Natural killer cell (primary cell): ENCODE results near the gene SLC17A5. TPM values are rescaled to one million over a fixed set of nuclear protein-coding genes. Genes with fewer than 3 reads are reported as not detected.

Source experiments
- ATAC-seq, 3 donors: fragments of 150-1000 bp in 2 of 3; fragments of 200-7000 bp in 1 of 3; cut with Tn5 transposase; 1 replicate in 1 of 3; 2 replicates in 2 of 3; pipeline ENCODE4 v1.10.0; 2021; ENCODE audit warnings: mild to moderate bottlenecking in 2 of 3, moderate library complexity in 2 of 3
- DNase-seq, 2 donors: peaks; one replicate each; pipeline versions ENCODE4 v3.0.0 to v3.0.0-alpha.2; 2013 to 2021; ENCODE audit warnings: mixed read lengths in 1 of 2
- H3K27ac ChIP-seq: one replicate; pipeline ENCODE4 v1.5.1; 2013; ENCODE audit warnings: mild to moderate bottlenecking, low read length
- H3K27me3 ChIP-seq: one replicate; pipeline ENCODE4 v1.6.1; 2013; ENCODE audit warnings: low read length; ENCODE audit not compliant: control insufficient read depth, insufficient read depth
- H3K36me3 ChIP-seq: one replicate; pipeline ENCODE4 v1.6.1; 2013; ENCODE audit warnings: low read length; ENCODE audit not compliant: control insufficient read depth, insufficient read depth
- H3K4me1 ChIP-seq: one replicate; pipeline ENCODE4 v1.6.1; 2013; ENCODE audit warnings: low read length; ENCODE audit not compliant: control insufficient read depth, insufficient read depth
- H3K4me3 ChIP-seq: one replicate; pipeline ENCODE4 v1.5.1; 2013; ENCODE audit warnings: low read length
- H3K9me3 ChIP-seq: one replicate; pipeline ENCODE4 v1.6.1; 2013; ENCODE audit warnings: low read length; ENCODE audit not compliant: control insufficient read depth, insufficient read depth
- H3K27ac Mint-ChIP-seq, 2 donors: one replicate each; pipeline ENCODE4 v1.8.0; 2022; ENCODE audit warnings: mild to moderate bottlenecking in 2 of 2, mixed read lengths in 2 of 2, moderate library complexity in 1 of 2
- H3K27me3 Mint-ChIP-seq, 2 donors: one replicate each; pipeline ENCODE4 v1.8.0; 2022; ENCODE audit warnings: low read depth in 2 of 2, mixed read lengths in 2 of 2
- H3K36me3 Mint-ChIP-seq: one replicate; pipeline ENCODE4 v1.8.0; 2022; ENCODE audit warnings: mixed read lengths
- H3K4me1 Mint-ChIP-seq, 2 donors: one replicate each; pipeline ENCODE4 v1.8.0; 2022; ENCODE audit warnings: mixed read lengths in 2 of 2
- H3K4me3 Mint-ChIP-seq: one replicate; pipeline ENCODE4 v1.8.0; 2022; ENCODE audit warnings: mild to moderate bottlenecking, moderate library complexity, mixed read lengths
- H3K9me3 Mint-ChIP-seq, 2 donors: one replicate each; pipeline ENCODE4 v1.8.0; 2022; ENCODE audit warnings: mixed read lengths in 2 of 2
- CTCF ChIP-seq: fragments of 200-600 bp; IDR thresholded peaks from one replicate; pipeline ENCODE4 v1.8.0; 2022; ENCODE audit warnings: antibody characterized with exemption
- WGBS: methylation state at CpG from one replicate; pipeline ENCODE4 v1.1.7; 2013; ENCODE audit warnings: missing lambda C conversion rate; ENCODE audit not compliant: insufficient coverage; 5-methylcytosine and 5-hydroxymethylcytosine counted together
- intact Hi-C: fragments of 100-400 bp; cut with micrococcal nuclease; formaldehyde crosslinking; loops from one replicate; pipeline ENCODE4 v1.14.2; 2022
- total RNA-seq, 4 donors: library from RNA; stranded (reverse); fragments of 120-200 nt in 1 of 4; gene quantifications; one replicate each; pipeline versions ENCODE4 v1.2.3 to v1.2.4, GENCODE V29; 2013 to 2022

The SLC17A5 gene
- total RNA-seq, 3 donors from 2014 or later (not counting 1 experiment from before 2014, with no cell fraction given): 8.5 to 13.8 (median 9.1) TPM

DNA sequence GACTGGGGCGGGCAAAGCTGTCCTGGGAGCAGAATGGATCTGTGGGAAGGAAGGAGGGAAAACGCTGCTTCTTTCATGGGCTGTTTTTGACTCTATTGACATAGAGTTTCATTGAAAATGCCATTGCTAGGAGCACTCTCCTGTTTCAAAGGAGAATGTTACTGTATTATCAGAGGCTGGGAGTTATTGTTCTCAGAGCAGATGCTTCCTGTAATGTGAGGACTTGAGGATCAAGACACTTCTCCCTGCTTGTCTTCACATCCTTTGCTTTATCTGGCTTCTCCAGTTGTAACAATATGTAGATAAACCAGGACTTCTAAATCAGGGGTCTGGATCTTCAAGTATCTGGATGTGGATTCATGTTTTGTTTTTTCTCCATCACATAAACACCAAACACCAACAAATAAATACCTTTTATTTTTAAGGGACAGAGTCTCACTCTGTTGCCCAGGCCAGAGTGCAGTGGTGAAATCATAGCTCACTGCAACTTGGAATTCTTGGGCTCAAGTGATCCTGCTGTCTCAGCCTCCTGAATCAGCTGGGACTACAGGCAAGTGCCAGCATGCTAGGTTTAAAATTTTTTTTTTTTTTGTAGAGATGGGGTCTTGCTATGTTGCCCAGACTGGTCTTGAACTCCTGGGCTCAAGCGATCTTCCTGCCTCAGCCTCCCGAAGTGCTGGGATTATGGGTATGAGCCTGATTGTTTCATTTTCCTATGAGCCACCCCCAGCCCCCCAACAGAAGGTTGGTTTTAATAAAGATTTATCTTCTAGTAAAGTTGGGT, 46.1 kb upstream of the SLC17A5 start:
- ATAC-seq (no peak), DNase-seq (no peak)
- Histone ChIP-seq H3K27ac (no peak overlapping the region), H3K27me3 (no peaks in the 10 kb centered on the region), H3K4me1 (peaks cover 9% of the 10 kb centered on the region), H3K36me3 (no peaks in the 10 kb centered on the region), H3K4me3 (no peak overlapping the region), H3K9me3 (no peaks in the 10 kb centered on the region)
- no peak overlapping the region for H3K27ac Mint-ChIP-seq
- no peak overlapping the region for H3K4me3 Mint-ChIP-seq
- intact Hi-C loops: no loop called here
- no peaks in the 10 kb centered on the region for H3K9me3 Mint-ChIP-seq
- H3K36me3 Mint-ChIP-seq: no peaks in the 10 kb centered on the region
- WGBS: 80% methylated on average over 2 of the region's 4 CpGs
- no peak for TF ChIP-seq CTCF
- H3K27me3 Mint-ChIP-seq: peaks cover 9 to 11% of the 10 kb centered on the region in 2 donors
- H3K4me1 Mint-ChIP-seq: peaks cover 16 to 27% of the 10 kb centered on the region in 2 donors

- H3K9me3 ChIP-seq: no peaks in the 10 kb centered on the region
- peaks cover 9% of the 10 kb centered on the region for H3K4me1 ChIP-seq
- Mint-ChIP-seq H3K27ac (no peak overlapping the region), H3K4me3 (peak overlapping the region; percentile 85), H3K27me3 (peaks cover 11 to 12% of the 10 kb centered on the region in 2 donors), H3K4me1 (peaks cover 16 to 27% of the 10 kb centered on the region in 2 donors), H3K9me3 (no peaks in the 10 kb centered on the region), H3K36me3 (no peaks in the 10 kb centered on the region)
- H3K4me3 ChIP-seq: no peak overlapping the region
- ATAC-seq (no peak), DNase-seq (no peak)
- no peak overlapping the region for H3K27ac ChIP-seq
- whole genome bisulfite sequencing: 37% methylated on average over 10 of the region's 10 CpGs
- H3K27me3 ChIP-seq: no peaks in the 10 kb centered on the region
- TF ChIP-seq CTCF: no peak
- intact Hi-C loops: no loop called here
- H3K36me3 ChIP-seq: no peaks in the 10 kb centered on the region
Observed at GRCh38 chr6:73696966-73697655, 43.3 kb upstream of the SLC17A5 start.

DNA sequence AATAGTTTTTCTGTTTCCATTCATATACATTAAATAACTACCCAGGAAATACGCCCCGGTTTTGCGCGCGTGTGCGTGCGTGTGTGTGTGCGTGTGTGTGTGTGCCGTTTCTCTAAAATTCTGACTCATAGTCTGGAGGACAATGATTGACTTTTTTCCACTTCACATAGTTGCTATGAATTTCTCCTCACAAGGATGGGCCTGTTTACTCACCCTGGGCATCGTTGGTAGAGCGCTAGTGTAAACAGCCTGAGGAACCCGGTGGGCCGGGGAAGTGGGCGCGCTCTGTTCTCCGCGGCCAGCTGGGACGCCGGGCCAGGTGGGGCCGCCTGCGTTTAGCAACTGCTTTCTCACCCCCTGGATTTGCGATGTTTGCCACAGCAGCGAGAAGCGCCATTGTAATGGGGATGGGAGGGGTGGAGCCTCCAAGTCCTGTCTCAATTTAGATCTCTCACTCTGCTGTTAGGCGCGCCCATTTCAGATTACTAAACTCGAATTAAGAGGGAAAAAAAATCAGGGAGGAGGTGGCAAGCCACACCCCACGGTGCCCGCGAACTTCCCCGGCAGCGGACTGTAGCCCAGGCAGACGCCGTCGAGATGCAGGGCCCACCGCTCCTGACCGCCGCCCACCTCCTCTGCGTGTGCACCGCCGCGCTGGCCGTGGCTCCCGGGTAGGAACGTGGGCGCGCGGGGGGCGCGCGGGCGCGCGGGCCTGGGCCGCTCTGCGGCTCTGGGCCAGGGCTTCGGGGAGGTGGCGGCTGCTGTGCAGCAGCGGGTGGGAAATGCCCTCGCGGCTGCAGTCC, 42.0 kb upstream of the SLC17A5 start, which contains the start of gene CD109:
Gene CD109 (plus strand): TSS at position 585 of the 803 bp plus-strand sequence. CDS start 13 bp downstream, at position 598.
- 0% methylated on average over 54 of the region's 61 CpGs for WGBS
- H3K9me3 ChIP-seq: no peaks in the 10 kb centered on the region
- peak; percentile 68 to 80 (median 73) for ATAC-seq
- H3K36me3 Mint-ChIP-seq: no peaks in the 10 kb centered on the region
- peak; percentile 19 to 57 for DNase-seq
- peaks cover 16 to 27% of the 10 kb centered on the region in 2 donors for H3K4me1 Mint-ChIP-seq
- no peak for TF ChIP-seq CTCF
- H3K4me1 ChIP-seq: peaks cover 9% of the 10 kb centered on the region
- peak within 1 kb of the TSS in 1 of 2 donors; percentile 75 for H3K27ac Mint-ChIP-seq
- peaks cover 11 to 16% of the 10 kb centered on the region in 2 donors for H3K27me3 Mint-ChIP-seq
- no peaks in the 10 kb centered on the region for H3K9me3 Mint-ChIP-seq
- no peaks in the 10 kb centered on the region for H3K36me3 ChIP-seq
- intact Hi-C loops: no loop called here
- H3K27ac ChIP-seq: no peak within 1 kb of the TSS
- no peaks in the 10 kb centered on the region for H3K27me3 ChIP-seq
- peak within 1 kb of the TSS; percentile 28 for H3K4me3 ChIP-seq
- H3K4me3 Mint-ChIP-seq: peak within 1 kb of the TSS; percentile 85
